ENCODE results near the gene MTHFD2. TPM values are rescaled to one million over a fixed set of nuclear protein-coding genes. Genes with fewer than 3 reads are reported as not detected.
"Not testable (repeated sequence)": the region's sequence is repeated elsewhere in the genome, so short reads cannot be mapped to it uniquely, and the experiment has no call there.

MTHFD2 gene
- total RNA-seq, 4 donors from 2014 or later = 9.0 to 34.8 (median 20.9) TPM

GRCh38 chr2:74183878-74184277, 14.5 kb upstream of the MTHFD2 start:
- Histone ChIP-seq H3K9me3 (no peaks in the 10 kb centered on the region), H3K4me1 (no peaks in the 10 kb centered on the region), H3K4me3 (replicated peaks in 1 of 3) (no peak overlapping the region), H3K36me3 (no peaks in the 10 kb centered on the region), H3K27me3 (no peaks in the 10 kb centered on the region), H3K27ac (no peak overlapping the region)
- no peak for TF ChIP-seq POLR2A (IDR thresholded peaks at IDR 0.05)
- TF ChIP-seq, protein P1, sequence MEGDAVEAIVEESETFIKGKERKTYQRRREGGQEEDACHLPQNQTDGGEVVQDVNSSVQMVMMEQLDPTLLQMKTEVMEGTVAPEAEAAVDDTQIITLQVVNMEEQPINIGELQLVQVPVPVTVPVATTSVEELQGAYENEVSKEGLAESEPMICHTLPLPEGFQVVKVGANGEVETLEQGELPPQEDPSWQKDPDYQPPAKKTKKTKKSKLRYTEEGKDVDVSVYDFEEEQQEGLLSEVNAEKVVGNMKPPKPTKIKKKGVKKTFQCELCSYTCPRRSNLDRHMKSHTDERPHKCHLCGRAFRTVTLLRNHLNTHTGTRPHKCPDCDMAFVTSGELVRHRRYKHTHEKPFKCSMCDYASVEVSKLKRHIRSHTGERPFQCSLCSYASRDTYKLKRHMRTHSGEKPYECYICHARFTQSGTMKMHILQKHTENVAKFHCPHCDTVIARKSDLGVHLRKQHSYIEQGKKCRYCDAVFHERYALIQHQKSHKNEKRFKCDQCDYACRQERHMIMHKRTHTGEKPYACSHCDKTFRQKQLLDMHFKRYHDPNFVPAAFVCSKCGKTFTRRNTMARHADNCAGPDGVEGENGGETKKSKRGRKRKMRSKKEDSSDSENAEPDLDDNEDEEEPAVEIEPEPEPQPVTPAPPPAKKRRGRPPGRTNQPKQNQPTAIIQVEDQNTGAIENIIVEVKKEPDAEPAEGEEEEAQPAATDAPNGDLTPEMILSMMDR (IDR thresholded peaks at IDR 0.05) = no peak
- intact Hi-C loops (cut with DNase I) = no loop called here
- WGBS, 2 donors = 83 to 89% methylated on average over 2 of the region's 2 CpGs
- no peak for DNase-seq

DNA sequence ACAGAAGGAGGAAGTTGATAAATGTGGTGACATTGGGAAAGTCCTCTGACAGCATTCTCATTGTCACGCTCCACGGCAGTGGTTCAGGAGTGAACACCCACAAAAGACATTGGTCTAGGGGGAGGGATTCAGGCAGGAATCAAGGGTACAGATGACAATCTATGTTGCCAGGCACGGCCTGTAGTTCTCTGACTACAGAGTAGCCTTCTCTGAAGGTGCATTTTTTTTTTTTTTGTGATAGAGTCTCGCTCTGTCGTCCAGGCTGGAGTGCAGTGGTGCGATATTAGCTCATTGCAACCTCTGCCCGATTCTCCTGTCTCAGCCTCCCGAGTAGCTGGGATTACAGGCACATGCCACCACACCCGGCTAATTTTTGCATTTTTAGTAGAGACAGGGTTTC, 12.4 kb upstream of the MTHFD2 start:
- Histone ChIP-seq H3K27me3 (no peaks in the 10 kb centered on the region), H3K36me3 (no peaks in the 10 kb centered on the region), H3K4me3 (replicated peaks in 1 of 3) (no peak overlapping the region), H3K27ac (no peak overlapping the region), H3K9me3 (no peaks in the 10 kb centered on the region), H3K4me1 (no peaks in the 10 kb centered on the region)
- 86 to 88% methylated on average over 9 of the region's 9 CpGs for WGBS, 2 donors
- intact Hi-C loops (cut with DNase I) = no loop called here
- TF ChIP-seq, protein P1 (IDR thresholded peaks at IDR 0.05) = no peak
- TF ChIP-seq POLR2A (IDR thresholded peaks at IDR 0.05) = no peak
- DNase-seq = no peak

GRCh38 chr2:74186706-74187105, 11.7 kb upstream of the MTHFD2 start:
- H3K27ac ChIP-seq; H3K4me3 ChIP-seq (replicated peaks in 1 of 3); intact Hi-C loops (cut with DNase I); DNase-seq; H3K4me1 ChIP-seq; H3K9me3 ChIP-seq; H3K27me3 ChIP-seq; H3K36me3 ChIP-seq: not testable (repeated sequence)
- WGBS, 2 donors = 93 to 94% methylated on average over 14 to 15 of the region's 15 CpGs

DNA sequence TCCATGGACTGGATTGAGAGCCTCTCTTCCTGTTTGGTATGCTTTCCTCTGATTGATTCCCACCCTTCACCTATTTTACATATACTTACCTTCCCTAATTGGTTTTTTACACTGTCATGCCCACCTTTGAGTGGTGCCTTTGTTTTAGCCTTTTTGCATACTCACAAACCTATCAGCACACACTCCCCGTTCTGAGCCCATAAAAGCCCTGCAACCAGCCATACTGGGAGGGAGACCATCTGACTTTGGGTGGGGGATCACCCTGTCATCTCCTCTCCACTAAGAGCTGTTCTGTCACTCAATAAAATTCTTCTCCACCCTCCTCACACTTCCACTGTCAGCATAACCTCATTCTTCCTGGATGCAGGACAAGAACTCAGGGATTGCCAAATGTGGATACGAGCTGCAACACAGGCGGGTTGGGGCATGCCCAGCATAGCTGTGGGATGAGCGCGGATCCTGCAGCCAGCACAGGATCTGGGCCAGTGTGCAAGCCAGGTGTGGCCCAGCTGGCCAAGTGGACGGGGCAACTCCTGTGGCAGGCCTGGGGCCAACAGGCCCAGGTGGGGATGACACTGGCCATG, 10.3 kb upstream of the MTHFD2 start:
- intact Hi-C loops (cut with DNase I) = no loop called here
- Histone ChIP-seq H3K27ac (no peak overlapping the region), H3K27me3 (no peaks in the 10 kb centered on the region), H3K4me1 (no peaks in the 10 kb centered on the region), H3K36me3 (no peaks in the 10 kb centered on the region), H3K9me3 (no peaks in the 10 kb centered on the region), H3K4me3 (replicated peaks in 1 of 3) (no peak overlapping the region)
- TF ChIP-seq, protein P1 (IDR thresholded peaks at IDR 0.05) = no peak
- no peak for TF ChIP-seq POLR2A (IDR thresholded peaks at IDR 0.05)
- no peak for DNase-seq
- WGBS, 2 donors = 93 to 98% methylated on average over 3 to 6 of the region's 6 CpGs

GRCh38 chr2:74188696-74189095, 9.7 kb upstream of the MTHFD2 start:
- intact Hi-C loops (cut with DNase I) = no loop called here
- H3K27me3 ChIP-seq = no peaks in the 10 kb centered on the region
- no peak overlapping the region for H3K4me3 ChIP-seq (replicated peaks in 1 of 3)
- H3K4me1 ChIP-seq = no peaks in the 10 kb centered on the region
- no peak for TF ChIP-seq POLR2A (IDR thresholded peaks at IDR 0.05)
- TF ChIP-seq, protein P1 (IDR thresholded peaks at IDR 0.05) = no peak
- H3K9me3 ChIP-seq = no peaks in the 10 kb centered on the region
- no peaks in the 10 kb centered on the region for H3K36me3 ChIP-seq
- no peak for DNase-seq
- no peak overlapping the region for H3K27ac ChIP-seq
- 92 to 96% methylated on average over 3 of the region's 3 CpGs for WGBS, 2 donors
